Measurements from ENCODE around the gene INPP5E. TPM values are rescaled to one million over a fixed set of nuclear protein-coding genes. Genes with fewer than 3 reads are reported as not detected.
"Not testable (repeated sequence)": the region's sequence is repeated elsewhere in the genome, so short reads cannot be mapped to it uniquely, and the experiment has no call there.

INPP5E gene
- total RNA-seq, 1 donor from 2014 or later = 8.8 TPM

GRCh38 chr9:136430588-136431234, 8.9 kb downstream of the INPP5E start:
- no peak for DNase-seq (ENCODE audit: low spot score)
- peak; percentile 20 for ATAC-seq

DNA sequence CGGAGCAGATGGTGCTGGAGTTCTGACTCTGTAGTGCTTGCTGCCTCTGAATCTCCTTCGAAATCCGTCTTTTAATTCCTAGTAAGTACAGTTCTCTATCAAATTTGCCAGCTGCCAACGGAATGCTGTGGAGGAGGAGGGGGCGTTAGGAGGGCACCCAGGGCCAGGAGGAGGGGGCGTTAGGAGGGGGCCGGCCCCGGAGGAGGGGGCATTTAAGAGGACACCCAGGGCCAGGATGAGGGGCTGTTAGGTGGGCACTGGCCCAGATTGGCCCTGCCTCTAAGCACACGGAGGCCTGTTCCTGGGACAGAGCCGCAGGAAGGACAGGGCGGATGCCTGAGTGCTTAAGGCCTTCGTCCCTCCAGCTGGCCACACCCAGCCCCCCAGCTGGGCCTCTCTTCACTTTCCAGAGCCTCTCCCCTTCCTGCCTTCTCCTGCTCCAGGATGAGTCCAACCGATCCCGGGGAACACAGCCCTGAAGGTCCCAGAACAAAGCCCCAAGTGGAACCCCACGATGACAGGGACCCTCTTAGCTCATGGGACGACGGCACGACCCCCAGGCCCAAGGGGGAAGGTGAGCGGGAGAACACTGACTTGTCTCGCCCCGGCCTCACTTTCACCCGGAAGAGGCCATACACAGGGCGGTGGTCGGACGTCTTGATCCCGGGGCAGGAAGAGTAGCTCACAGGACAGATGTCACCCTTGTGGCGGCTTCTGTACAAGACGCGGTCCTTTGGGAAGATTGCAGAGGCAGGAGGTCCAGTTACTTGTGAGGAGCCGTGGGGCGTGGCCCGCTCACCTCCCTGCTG, 9.8 kb downstream of the INPP5E start:
- ATAC-seq = peak; percentile 21

GRCh38 chr9:136429075-136429628, 10.5 kb downstream of the INPP5E start:
- peak; percentile 4 for ATAC-seq

More for the DNA sequence above, 9.8 kb downstream of the INPP5E start:
- DNase-seq (ENCODE audit: low spot score) = no peak

GRCh38 chr9:136426787-136427186, 12.9 kb downstream of the INPP5E start:
- no peak for ATAC-seq
- DNase-seq (ENCODE audit: low spot score) = no peak

More at GRCh38 chr9:136429075-136429628, 10.5 kb downstream of the INPP5E start:
- DNase-seq (ENCODE audit: low spot score) = no peak

- not testable (repeated sequence) for DNase-seq (ENCODE audit: low spot score); ATAC-seq
Observed at GRCh38 chr9:136425367-136425766, 14.3 kb downstream of the INPP5E start.

DNA sequence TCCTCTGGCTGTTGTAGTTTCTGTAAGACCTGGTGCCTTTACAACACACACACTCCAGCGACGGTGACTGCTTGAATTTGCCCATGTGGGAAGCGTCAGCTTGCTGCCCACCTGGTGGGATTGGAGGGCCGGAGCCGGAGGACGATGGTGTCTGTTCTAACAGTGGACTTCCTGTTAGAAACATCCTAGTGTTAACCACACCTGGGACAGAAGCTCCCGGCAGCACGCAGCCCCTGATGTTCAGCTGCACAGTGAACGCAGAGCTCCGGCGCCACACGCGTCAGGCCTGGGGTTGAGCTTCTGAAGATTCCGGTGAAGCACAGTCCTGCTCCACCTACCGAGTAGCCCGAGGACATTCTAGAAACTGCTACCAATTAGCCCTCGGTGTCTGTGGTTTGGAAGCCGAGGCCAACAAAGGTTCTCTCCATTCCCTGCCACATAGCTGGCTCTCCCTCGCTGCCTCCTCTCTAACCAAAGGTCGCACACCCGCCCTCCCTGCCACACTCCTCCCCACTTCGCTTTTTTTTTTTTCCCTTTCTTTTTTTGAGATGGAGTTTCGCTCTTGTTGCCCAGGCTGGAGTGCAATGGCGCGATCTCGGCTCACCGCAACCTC, 14.8 kb downstream of the INPP5E start:
- ATAC-seq (no peak), DNase-seq (ENCODE audit: low spot score) (no peak)

DNA sequence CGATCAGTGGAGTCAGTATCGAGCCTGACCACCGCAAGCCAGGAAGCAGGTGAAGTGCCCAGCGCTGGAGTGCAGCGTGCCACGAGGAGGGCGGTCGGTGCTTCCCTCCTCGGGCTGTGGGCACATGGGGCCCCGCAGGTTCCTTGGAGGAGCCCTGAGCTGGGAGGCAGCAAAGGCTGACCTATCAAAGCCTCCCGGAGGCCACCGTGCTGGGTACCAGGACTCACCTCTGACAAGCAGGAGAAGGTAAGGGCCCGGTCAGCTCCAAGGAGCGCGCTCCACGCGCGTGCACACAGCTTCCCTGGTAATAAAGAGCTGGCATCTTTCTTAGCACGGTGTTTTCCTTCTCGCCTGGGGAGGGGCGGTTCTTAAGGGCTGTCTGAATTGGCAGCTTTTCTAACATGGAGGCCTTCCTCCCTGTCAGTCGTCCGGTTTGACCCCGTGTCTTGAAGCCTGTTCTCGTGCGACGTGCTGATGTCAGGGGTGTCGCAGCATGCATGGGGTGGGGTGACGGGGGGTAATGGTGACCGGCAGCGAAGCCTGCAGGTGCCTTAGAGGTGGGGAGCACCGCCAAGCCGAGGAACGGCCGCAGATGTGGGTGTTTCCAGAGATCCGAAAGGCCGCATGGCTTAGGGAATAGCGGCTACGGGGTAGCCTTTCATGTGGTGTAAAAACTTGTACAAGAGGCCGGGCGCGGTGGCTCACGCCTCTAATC, 16.1 kb downstream of the INPP5E start:
- no peak for ATAC-seq

GRCh38 chr9:136422876-136423275, 16.8 kb downstream of the INPP5E start:
- DNase-seq (ENCODE audit: low spot score) (no peak), ATAC-seq (no peak)

More for the DNA sequence above, 16.1 kb downstream of the INPP5E start:
- no peak for DNase-seq (ENCODE audit: low spot score)

DNA sequence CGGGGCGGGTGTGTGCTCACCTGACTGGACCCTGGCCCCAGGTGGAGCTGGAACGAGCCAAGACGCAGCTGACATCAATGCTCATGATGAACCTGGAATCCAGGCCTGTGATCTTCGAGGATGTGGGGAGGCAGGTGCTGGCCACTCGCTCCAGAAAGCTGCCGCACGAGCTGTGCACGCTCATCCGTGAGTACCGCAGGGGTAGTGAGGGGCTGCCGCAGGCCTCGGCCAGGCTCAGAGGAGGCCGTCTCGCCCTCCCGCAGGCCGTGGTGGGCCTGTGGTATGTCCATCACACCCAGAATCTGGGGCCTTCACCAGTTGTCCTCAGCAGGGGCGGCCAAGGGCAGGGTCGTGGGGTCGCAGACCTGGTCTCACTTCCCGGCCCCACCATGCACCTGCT, 17.9 kb downstream of the INPP5E start:
- DNase-seq (ENCODE audit: low spot score) (no peak), ATAC-seq (no peak)

DNA sequence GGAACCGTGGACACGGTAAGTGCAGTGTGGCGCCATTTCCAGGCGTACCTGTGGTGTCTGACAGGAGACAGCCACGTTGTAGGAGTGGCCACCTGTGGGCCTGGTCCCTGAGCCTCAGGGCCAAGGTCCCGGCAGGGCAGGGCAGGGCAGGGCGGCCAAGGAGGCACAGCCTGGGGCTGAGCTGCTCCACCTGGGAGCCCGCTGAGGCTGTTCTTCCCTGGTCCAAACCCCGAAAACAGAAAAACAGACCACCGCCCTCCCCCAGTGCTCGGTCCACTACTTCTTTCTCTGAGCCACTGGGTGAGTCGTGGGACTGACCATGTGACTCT, 20.6 kb downstream of the INPP5E start:
- DNase-seq (ENCODE audit: low spot score) = no peak
- ATAC-seq = peak; percentile 12

- ATAC-seq (peak; percentile 88), DNase-seq (ENCODE audit: low spot score) (peak; percentile 96)
Observed at GRCh38 chr9:136418182-136419091, 21.2 kb downstream of the INPP5E start.

- DNase-seq (ENCODE audit: low spot score) (no peak), ATAC-seq (no peak)
Observed at GRCh38 chr9:136416914-136417313, 22.7 kb downstream of the INPP5E start.

DNA sequence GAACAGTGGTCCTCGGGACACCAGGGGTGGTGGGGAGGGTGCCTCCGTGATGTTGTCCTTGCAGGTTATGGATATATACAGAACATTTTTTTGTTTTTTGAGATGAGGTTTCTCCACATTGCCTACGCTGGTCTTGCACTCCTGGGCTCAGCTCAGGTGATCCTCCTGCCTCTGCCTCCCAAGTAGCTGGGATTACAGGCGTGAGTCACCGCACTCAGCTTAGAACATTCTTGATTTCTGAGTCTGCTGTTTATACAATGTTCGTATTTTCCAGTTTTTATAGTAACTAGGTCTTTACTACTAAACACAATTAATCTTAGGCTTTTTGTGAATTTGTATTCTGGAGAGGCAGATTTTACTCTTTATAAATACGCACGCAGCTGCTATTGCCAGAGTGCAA, 23.2 kb downstream of the INPP5E start:
- ATAC-seq = no peak
- no peak for DNase-seq (ENCODE audit: low spot score)

DNA sequence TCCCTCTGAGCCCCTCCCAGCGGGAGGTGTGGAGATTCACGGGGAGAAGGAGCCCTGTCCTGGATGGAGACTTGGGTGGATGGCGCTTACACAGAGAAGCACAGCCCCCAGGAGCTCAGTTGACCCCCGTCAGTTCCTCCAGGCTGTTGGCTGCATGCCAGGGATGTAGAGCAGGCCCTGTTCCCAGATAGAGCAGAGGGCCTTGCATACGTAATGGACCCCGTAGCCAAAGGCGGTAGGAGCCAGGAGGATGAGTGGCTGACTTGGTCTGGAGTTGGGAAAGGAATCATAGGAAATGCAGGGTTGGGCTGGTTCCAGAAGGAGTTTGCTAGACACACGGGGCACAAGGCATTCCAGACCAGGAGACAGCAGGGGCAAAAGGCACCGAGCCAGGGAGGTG, 26.7 kb downstream of the INPP5E start:
- ATAC-seq (no peak), DNase-seq (ENCODE audit: low spot score) (no peak)

GRCh38 chr9:136411378-136411777, 28.3 kb downstream of the INPP5E start:
- DNase-seq (ENCODE audit: low spot score) (no peak), ATAC-seq (no peak)

DNA sequence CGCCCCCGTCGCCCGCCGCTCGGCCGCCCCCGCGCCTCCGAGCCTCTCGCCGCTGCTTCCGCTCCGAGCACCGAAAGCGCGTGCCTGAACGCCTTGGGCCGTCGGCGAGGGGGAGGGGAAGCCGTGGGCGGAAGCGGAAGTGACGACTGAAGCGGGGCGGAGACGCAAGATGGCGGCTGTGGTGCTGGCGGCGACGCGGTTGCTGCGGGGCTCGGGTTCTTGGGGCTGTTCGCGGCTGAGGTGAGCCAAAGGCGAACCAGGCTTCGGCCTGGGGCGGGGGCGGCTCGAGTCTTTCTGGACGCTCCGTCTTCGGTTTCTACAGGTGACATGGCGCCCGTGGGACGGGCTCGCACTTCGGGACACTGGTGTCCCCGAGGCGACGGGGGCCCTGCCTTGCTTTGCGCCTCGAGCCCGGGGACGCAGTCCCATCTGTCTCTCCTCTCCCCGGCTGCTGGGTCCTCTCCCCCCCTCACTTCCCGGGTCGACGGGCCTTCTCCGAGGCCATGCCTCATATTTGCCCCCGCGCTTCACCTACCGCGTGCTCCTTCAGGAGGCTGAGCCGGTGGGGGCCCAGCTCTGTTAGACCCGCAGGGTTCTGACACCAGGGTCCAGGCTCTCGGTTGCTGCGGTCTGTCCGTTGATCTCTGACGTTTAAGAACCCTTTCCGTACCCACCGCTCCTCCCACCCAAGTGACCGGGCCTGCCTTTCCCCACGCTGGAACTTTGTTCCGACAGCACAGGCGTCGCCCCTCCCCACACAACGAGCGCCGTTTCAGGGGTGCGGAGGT, 29.0 kb downstream of the INPP5E start, which contains the start of the genes ENTR1 and PMPCA:
Gene ENTR1, minus strand, starts transcription at position 115 of the 788 bp plus-strand sequence. CDS start 217 bp downstream, outside the sequence.
Gene PMPCA, plus strand, starts transcription at position 159 of the 788 bp plus-strand sequence. Its CDS starts 11 bp downstream, at position 170.
- ATAC-seq (peak; percentile 92), DNase-seq (ENCODE audit: low spot score) (peak; percentile 93)

GRCh38 chr9:136409557-136410455, 29.8 kb downstream of the INPP5E start:
- DNase-seq (ENCODE audit: low spot score) = peak; percentile 74
- ATAC-seq = peak; percentile 71

GRCh38 chr9:136407911-136408310, 31.7 kb downstream of the INPP5E start:
- no peak for DNase-seq (ENCODE audit: low spot score)
- ATAC-seq = no peak

Measured in left lobe of liver (tissue), 2 donors.